Hematopoietic multipotent progenitor cell (in vitro differentiated cells): ENCODE data around the gene NEU3. TPM values are rescaled to one million over a fixed set of nuclear protein-coding genes. Genes with fewer than 3 reads are reported as not detected.

ENCODE experiments used
- DNase-seq, 3 donors: peaks; one replicate each; pipeline ENCODE4 v3.0.0-alpha.2; 2011 to 2015; ENCODE audit warnings: low read depth in 2 of 3, low spot score in 2 of 3
- small RNA-seq: library from RNA; depleted of rRNA; stranded (forward); fragments of <200 nt; gene quantifications from one replicate; pipeline ENCODE3, GENCODE V24; 2012
- total RNA-seq: library from RNA; depleted of rRNA; stranded (reverse); fragments of >200 nt; gene quantifications from one replicate; pipeline ENCODE4 v1.2.3, GENCODE V29; 2012

The NEU3 gene
- total RNA-seq, 1 donor, result 39.0 TPM

DNA sequence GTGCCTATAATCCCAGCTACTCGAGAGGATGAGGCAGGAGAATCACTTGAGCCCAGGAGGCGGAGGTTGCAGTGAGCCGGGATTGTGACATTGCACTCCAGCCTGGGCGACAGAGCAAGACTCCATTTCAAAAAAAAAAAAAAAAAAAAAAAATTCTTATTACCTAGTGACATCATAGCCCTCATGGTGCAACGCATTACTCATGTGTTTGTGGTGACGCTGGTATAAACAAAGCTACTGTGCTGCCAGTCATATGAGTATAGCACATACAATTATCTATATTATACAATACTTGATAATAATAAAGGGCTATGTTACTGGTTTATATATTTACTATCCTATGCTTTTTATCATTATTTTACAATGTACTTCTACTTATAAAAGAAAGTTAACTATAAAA, 66.8 kb downstream of the NEU3 start:
- no peak for DNase-seq

DNA sequence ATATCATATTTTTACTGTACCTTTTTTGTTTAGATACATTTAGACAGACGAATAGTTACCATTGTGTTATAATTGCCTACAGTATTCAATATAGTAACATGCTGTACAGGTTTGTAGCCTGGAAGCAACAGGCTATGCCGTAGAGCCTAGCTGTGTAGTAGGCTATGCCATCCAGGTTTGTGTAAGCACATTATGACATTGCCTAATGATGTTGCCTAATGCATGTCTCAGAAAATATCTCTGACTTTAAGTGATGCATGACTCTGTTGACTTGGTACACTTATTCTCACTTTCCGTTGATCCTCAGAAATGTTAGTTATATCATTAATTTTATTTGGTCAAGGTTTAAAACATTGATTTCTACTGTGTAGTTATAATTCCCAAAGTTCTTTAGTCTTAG, 68.1 kb downstream of the NEU3 start:
- DNase-seq, result no peak

DNA sequence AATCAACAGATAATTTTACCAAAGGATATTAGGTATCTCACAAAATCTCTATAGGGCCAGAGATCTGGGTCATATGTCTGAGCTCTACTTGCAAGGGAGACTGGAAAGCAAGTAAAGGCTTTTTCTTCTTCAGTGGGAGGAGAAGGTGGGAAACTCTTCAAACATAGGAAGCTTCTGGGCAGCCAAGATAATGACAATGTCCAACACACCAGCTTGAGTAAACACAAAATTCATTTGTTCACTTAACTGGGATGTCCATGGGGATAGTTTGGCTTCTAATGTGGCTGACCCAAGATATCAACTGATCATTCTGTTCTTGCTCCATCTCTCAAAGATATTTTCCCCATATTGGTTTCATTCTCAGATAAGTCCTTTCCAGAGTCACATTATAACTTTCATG, 70.6 kb downstream of the NEU3 start:
- no peak for DNase-seq

DNA sequence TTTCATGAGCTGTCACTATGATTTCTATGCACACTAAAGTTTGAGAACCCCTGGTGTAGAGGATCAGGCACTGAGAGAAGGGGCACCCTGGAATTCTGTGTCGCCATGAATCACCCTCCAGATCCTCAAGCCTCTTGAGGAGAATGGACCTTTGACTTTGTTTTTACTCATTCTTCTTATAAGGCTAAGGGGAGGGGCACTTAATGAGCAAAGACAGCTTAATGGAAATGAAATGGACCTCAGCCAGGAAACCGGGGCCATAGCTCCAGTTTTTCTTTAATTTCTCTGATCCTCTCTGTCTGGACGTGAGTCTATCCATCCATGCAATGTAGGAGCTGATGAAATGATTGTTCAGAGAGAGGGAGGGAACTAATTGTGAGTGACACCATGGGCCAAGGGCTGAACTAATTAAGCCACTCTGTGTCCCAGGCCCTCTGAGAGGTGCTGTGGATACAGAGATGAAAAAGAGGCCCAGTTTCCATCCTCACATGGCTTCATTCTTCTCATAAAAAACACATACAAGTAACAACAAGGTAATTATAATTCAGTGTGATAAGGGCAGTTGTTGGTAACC, 75.1 kb downstream of the NEU3 start:
- DNase-seq, result no peak

DNA sequence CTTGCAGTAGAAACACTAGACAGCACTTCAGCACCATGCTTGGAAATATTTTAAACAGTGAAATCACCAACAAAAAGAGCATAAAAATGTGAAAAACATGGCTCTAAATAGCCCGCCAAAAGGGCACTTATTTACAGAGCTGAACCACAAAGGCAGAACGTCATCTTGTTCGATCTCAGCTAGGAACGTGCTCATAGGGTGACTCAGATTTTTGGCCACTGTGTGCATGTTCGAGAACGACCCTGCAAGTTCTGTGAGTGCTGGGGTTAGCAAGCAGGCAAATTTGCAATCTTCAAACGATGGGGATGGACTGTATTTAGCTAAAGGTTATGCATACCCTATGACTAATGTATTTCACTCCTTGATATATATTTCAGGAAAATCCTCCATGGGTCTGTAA, 77.3 kb downstream of the NEU3 start:
- no peak for DNase-seq

Small RNA genes lying within 50 kb of the gene (small RNA-seq; reads per million reads assigned to genes)
- not detected for gene RNU6-216P

Other genes with a start within 250 kb of the NEU3 start
- 15.9 TPM for gene RNF169, start 240.1 kb upstream of the NEU3 start, total RNA-seq
- 7.0 TPM for gene XRRA1, start 39.8 kb upstream of the NEU3 start, total RNA-seq
- gene SPCS2, start 39.7 kb upstream of the NEU3 start, total RNA-seq, result 8.6 TPM
- under 0.01 TPM for gene OR2AT4, start 107.9 kb downstream of the NEU3 start, total RNA-seq
- under 0.01 TPM for gene SLCO2B1, start 162.2 kb downstream of the NEU3 start, total RNA-seq